B cell (primary cell): ENCODE measurements around the gene FAM120C. TPM values are rescaled to one million over a fixed set of nuclear protein-coding genes. Genes with fewer than 3 reads are reported as not detected.

Source experiments
- ATAC-seq: fragments of 200-7000 bp; cut with Tn5 transposase; one replicate; pipeline ENCODE4 v1.10.0; 2021; ENCODE audit warnings: low read depth, mild to moderate bottlenecking, moderate number of reproducible peaks, moderate library complexity
- CTCF ChIA-PET: fragments of 350-600 bp; sonication (Branson Sonifier 250); formaldehyde crosslinking; loops from one replicate; lab custom pipeline; 2021; ENCODE audit warnings: antibody characterized with exemption, inconsistent platforms; lab: Charles Lee
- POLR2A ChIA-PET: fragments of 350-600 bp; sonication (Branson Sonifier 250); formaldehyde crosslinking; loops from one replicate; lab custom pipeline; 2021; ENCODE audit warnings: antibody characterized with exemption; lab: Charles Lee
- DNase-seq: peaks from one replicate; pipeline ENCODE4 v3.0.0; 2013
- H2AFZ ChIP-seq: 2 replicates; pipeline ENCODE4 v1.6.1; 2012; ENCODE audit warnings: mild to moderate bottlenecking, low read depth, low read length; ENCODE audit not compliant: insufficient read depth, poor library complexity, severe bottlenecking
- H3K27ac ChIP-seq, 2 donors: 1 replicate in 1 of 2; 2 replicates in 1 of 2; pipeline ENCODE4 v1.5.1; 2012 to 2013; ENCODE audit warnings: low read length in 2 of 2, mild to moderate bottlenecking in 2 of 2, moderate library complexity in 1 of 2
- H3K27me3 ChIP-seq, 4 experiments: fragments of 200-600 bp in 1 of 4; sonication (generic) in 1 of 4; replicated peaks in 1 of 4; 1 replicate in 2 of 4; 2 replicates in 2 of 4; pipeline versions ENCODE4 v1.6.1 to v1.7.0; 2013 to 2016; ENCODE audit warnings: low read length in 3 of 4, mild to moderate bottlenecking in 2 of 4, mixed read lengths in 1 of 4, moderate library complexity in 1 of 4; ENCODE audit not compliant: insufficient read depth in 4 of 4, control insufficient read depth in 3 of 4; ENCODE audit errors: control extremely low read depth in 1 of 4
- H3K36me3 ChIP-seq, 2 experiments: replicated peaks in 1 of 2; 1 replicate in 1 of 2; 2 replicates in 1 of 2; pipeline versions ENCODE4 v1.6.1 to v1.7.1; 2013; ENCODE audit warnings: low read length in 1 of 2; ENCODE audit not compliant: insufficient read depth in 2 of 2, control insufficient read depth in 1 of 2; ENCODE audit errors: control extremely low read depth in 1 of 2, extremely low read depth in 1 of 2
- H3K4me1 ChIP-seq, 2 donors: fragments of 200-600 bp in 1 of 2; sonication (generic) in 1 of 2; 1 replicate in 1 of 2; 2 replicates in 1 of 2; pipeline versions ENCODE4 v1.5.1 to v1.6.1; 2013 to 2017; ENCODE audit warnings: low read length in 2 of 2; ENCODE audit not compliant: control insufficient read depth in 2 of 2, insufficient read depth in 2 of 2
- H3K4me2 ChIP-seq: replicated peaks from 2 replicates; pipeline ENCODE3; 2012; ENCODE audit warnings: mild to moderate bottlenecking, low read depth, low read length; ENCODE audit not compliant: poor library complexity, severe bottlenecking
- H3K4me3 ChIP-seq, 5 experiments: fragments of 200-600 bp in 1 of 5; sonication (generic) in 1 of 5; 1 replicate in 3 of 5; 2 replicates in 2 of 5; pipeline versions ENCODE4 v1.5.1 to v1.7.0; 2011 to 2016; ENCODE audit warnings: low read length in 4 of 5, mild to moderate bottlenecking in 4 of 5, low read depth in 2 of 5, control low read depth in 1 of 5, moderate library complexity in 1 of 5; ENCODE audit not compliant: insufficient read depth in 1 of 5; ENCODE audit errors: control extremely low read depth in 1 of 5, extremely low read depth in 1 of 5
- H3K79me2 ChIP-seq: fragments of 200-600 bp; sonication (generic); one replicate; pipeline ENCODE4 v1.6.0; 2016; ENCODE audit warnings: low read length; ENCODE audit not compliant: control insufficient read depth, insufficient read depth
- H3K9ac ChIP-seq: fragments of 200-600 bp; sonication (generic); 2 replicates; pipeline ENCODE4 v1.6.1; 2017; ENCODE audit warnings: mild to moderate bottlenecking, low read length, moderate library complexity
- H3K9me3 ChIP-seq, 3 donors: one replicate each; pipeline versions ENCODE4 v1.6.1 to v1.7.1; 2013; ENCODE audit warnings: low read length in 2 of 3; ENCODE audit not compliant: control insufficient read depth in 2 of 3, insufficient read depth in 1 of 3; ENCODE audit errors: control extremely low read depth in 1 of 3
- H4K20me1 ChIP-seq: 2 replicates; pipeline ENCODE4 v1.6.0; 2012; ENCODE audit warnings: mild to moderate bottlenecking, low read length; ENCODE audit not compliant: insufficient read depth, control insufficient read depth, poor library complexity, severe bottlenecking
- H3K27ac Mint-ChIP-seq: one replicate; pipeline ENCODE4 v1.8.0; 2021; ENCODE audit warnings: mixed read lengths
- H3K27me3 Mint-ChIP-seq: one replicate; pipeline ENCODE4 v1.8.0; 2021; ENCODE audit warnings: mixed read lengths
- H3K4me1 Mint-ChIP-seq: one replicate; pipeline ENCODE4 v1.8.0; 2021; ENCODE audit warnings: mixed read lengths
- H3K4me3 Mint-ChIP-seq: one replicate; pipeline ENCODE4 v1.8.0; 2021; ENCODE audit warnings: mixed read lengths
- H3K9me3 Mint-ChIP-seq: one replicate; pipeline ENCODE4 v1.8.0; 2022; ENCODE audit warnings: mixed read lengths; ENCODE audit not compliant: insufficient read depth
- EZH2 ChIP-seq: IDR thresholded peaks from 2 replicates; pipeline ENCODE4 v1.6.1; 2012; ENCODE audit warnings: borderline replicate concordance, low read depth, mild to moderate bottlenecking, moderate library complexity, low read length; ENCODE audit not compliant: insufficient read depth, poor library complexity, severe bottlenecking
- WGBS: methylation state at CpG from one replicate; pipeline ENCODE4 v1.1.5; 2013; ENCODE audit warnings: missing lambda C conversion rate; ENCODE audit not compliant: insufficient coverage; 5-methylcytosine and 5-hydroxymethylcytosine counted together
- intact Hi-C: fragments of 100-400 bp; cut with micrococcal nuclease; formaldehyde crosslinking; loops from one replicate; pipeline ENCODE4 v1.10.0; 2022
- polyA plus RNA-seq: library from polyadenylated mRNA; depleted of rRNA; stranded (reverse); fragments of >200 nt; gene quantifications from 2 replicates; pipeline ENCODE4 v1.2.3, GENCODE V29; 2012
- total RNA-seq, 2 donors: library from RNA; stranded (reverse); fragments of 120-200 nt in 1 of 2; gene quantifications; 1 replicate in 1 of 2; 2 replicates in 1 of 2; pipeline versions ENCODE4 v1.2.3 to v1.2.4, GENCODE V29; 2013 to 2022
- TF ChIP-seq, protein P1 (sequence below): fragments of 200-600 bp; IDR thresholded peaks from one replicate; pipeline ENCODE4 v1.8.0; 2022; ENCODE audit warnings: antibody characterized with exemption, mild to moderate bottlenecking

FAM120C gene
- total and polyA plus RNA-seq, 2 donors (not counting 1 experiment from before 2014, with no cell fraction given): 7.7 to 23.3 TPM

DNA sequence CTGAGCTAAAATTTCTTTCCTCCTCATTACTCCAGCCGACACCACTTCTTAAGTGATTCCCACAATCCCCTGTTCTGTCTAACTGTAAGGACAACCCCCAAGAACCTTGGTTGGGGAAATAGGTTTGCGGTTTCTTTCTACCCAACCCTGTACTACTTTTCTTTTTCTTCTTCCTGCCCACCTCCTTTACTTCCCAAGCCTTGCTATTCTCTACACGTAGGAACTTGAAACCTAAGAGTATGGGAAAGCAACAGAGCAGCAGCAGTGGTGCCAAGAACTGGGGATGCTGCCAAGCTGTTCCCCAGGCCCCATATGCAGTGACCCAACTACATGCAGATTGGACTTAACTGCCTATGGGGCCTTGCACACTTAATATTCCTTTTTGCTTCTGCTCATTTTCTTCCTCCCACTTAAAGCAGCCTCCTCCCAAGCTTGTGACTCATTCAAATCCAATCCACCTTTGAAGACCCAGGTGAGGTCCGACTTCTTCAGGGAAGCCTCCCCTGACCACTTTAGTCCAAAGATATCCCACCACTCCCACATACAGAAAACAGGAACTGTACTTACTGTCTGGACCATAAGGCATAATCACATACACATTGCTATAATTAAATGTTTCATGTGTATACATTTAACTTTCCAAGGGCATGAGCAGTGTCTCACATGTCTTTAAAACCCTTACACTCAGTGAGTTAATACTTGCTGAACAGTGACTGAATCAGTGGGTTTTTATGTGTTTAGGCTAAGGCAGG lies 1.7 kb downstream of the FAM120C start:
- no peaks in the 10 kb centered on the region for H3K27me3 Mint-ChIP-seq
- CTCF ChIA-PET: no interaction called here
- H3K27ac ChIP-seq: no peak overlapping the region

DNA sequence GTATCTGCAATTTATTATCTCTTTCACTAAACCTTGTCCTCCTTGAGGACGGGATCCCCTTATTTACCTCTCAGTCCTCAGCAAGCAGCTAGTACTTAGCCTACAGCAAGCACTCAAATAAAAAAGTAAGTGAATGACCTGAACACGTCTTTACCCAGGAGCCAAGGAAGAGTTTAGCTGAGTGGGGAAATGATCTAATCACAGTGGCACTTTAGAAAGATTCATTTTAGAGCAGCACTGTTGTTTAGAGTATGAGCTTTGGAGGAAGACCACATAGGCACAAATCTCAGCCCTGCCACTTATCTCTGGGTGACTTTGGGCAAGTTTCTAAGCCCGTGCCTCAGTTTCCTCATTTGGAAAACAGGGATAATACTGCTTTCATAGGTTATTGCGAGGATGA lies 2.7 kb downstream of the FAM120C start:
- CTCF ChIA-PET: no interaction called here
- Histone ChIP-seq H3K4me3 (no peak overlapping the region), H2AFZ (no peak overlapping the region), H3K27ac (no peak overlapping the region), H3K4me1 (peaks cover 20 to 24% of the 10 kb centered on the region in 2 donors), H4K20me1 (no peaks in the 10 kb centered on the region), H3K36me3 (peaks cover 0 to 7% of the 10 kb centered on the region in 2 experiments), H3K79me2 (peaks cover 29% of the 10 kb centered on the region), H3K9ac (no peak overlapping the region), H3K9me3 (no peaks in the 10 kb centered on the region), H3K4me2 (peak overlapping the region; percentile 3), H3K27me3 (no peaks in the 10 kb centered on the region)
- POLR2A ChIA-PET: no interaction called here
- no peak for ATAC-seq
- intact Hi-C loops: no loop called here
- DNase-seq: no peak
- Mint-ChIP-seq H3K9me3 (no peaks in the 10 kb centered on the region), H3K4me1 (peaks cover 56% of the 10 kb centered on the region), H3K4me3 (peak overlapping the region; percentile 40), H3K27ac (no peak overlapping the region), H3K27me3 (no peaks in the 10 kb centered on the region)
- WGBS: no CpG with 5 or more reads among the region's 4 CpGs
- TF ChIP-seq EZH2: no peak
- TF ChIP-seq, protein P1, sequence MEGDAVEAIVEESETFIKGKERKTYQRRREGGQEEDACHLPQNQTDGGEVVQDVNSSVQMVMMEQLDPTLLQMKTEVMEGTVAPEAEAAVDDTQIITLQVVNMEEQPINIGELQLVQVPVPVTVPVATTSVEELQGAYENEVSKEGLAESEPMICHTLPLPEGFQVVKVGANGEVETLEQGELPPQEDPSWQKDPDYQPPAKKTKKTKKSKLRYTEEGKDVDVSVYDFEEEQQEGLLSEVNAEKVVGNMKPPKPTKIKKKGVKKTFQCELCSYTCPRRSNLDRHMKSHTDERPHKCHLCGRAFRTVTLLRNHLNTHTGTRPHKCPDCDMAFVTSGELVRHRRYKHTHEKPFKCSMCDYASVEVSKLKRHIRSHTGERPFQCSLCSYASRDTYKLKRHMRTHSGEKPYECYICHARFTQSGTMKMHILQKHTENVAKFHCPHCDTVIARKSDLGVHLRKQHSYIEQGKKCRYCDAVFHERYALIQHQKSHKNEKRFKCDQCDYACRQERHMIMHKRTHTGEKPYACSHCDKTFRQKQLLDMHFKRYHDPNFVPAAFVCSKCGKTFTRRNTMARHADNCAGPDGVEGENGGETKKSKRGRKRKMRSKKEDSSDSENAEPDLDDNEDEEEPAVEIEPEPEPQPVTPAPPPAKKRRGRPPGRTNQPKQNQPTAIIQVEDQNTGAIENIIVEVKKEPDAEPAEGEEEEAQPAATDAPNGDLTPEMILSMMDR: no peak

More for the DNA sequence above, 1.7 kb downstream of the FAM120C start:
- Histone ChIP-seq H3K36me3 (peaks cover 0 to 7% of the 10 kb centered on the region in 2 experiments), H3K4me1 (peaks cover 20 to 24% of the 10 kb centered on the region in 2 donors), H3K79me2 (peaks cover 29% of the 10 kb centered on the region), H3K27me3 (no peaks in the 10 kb centered on the region), H3K4me3 (peak overlapping the region in 1 of 5 experiments; percentile 64), H2AFZ (no peak overlapping the region), H3K9ac (no peak overlapping the region), H3K4me2 (peak overlapping the region; percentile 72), H4K20me1 (no peaks in the 10 kb centered on the region), H3K9me3 (no peaks in the 10 kb centered on the region)
- Mint-ChIP-seq H3K4me3 (peak overlapping the region; percentile 89), H3K4me1 (peaks cover 56% of the 10 kb centered on the region), H3K9me3 (no peaks in the 10 kb centered on the region), H3K27ac (peak overlapping the region; percentile 88)
- TF ChIP-seq, protein P1: no peak
- TF ChIP-seq EZH2: no peak
- 45% methylated on average over 1 of the region's 4 CpGs for WGBS
- no peak for ATAC-seq
- POLR2A ChIA-PET: interaction anchor here (0.6 kb wide), 1 partner anchor 457 kb away, joined by 3 read pairs; no protein-coding TSS in a partner anchor
- DNase-seq: no peak
- intact Hi-C loops: no loop called here
